ENCODE measurements around the gene AGAP1.

Gene AGAP1

DNA sequence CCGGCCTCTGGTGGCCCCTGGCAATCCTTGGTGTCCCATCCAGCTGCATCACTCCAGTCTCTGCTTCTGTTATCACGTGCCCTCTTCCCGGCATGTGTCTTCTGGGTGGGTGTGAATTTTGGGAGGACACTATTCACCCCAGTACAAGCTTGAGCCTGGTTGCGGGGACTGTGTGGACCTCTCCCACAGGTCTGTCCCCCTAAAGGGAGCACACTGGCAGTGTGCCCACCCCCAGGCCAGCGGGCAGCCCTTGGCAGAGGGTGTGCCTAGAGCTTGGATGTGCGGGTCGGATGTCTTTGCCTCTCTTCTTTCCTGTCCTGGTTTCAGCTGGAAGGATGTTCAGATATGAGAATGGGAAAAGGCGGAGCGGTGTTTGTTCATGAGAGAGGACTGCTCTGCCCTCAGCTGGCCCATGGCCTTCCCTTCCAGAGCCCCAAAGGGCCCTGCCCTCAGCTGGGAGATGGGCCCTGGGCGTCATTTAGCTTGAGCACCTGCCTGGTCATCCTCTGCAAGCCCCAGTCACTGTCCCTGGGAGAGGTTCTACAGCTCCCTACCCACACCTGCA, 73.2 kb downstream of the AGAP1 start:
- no peak for DNase-seq (ENCODE audit: low read depth in 2 of 2, low spot score in 1 of 2)

GRCh38 chr2:235567842-235568241, 74.0 kb downstream of the AGAP1 start:
- DNase-seq (ENCODE audit: low read depth in 2 of 2, low spot score in 1 of 2): no peak

GRCh38 chr2:235568431-235568830, 74.6 kb downstream of the AGAP1 start:
- DNase-seq (ENCODE audit: low read depth in 2 of 2, low spot score in 1 of 2): no peak

DNA sequence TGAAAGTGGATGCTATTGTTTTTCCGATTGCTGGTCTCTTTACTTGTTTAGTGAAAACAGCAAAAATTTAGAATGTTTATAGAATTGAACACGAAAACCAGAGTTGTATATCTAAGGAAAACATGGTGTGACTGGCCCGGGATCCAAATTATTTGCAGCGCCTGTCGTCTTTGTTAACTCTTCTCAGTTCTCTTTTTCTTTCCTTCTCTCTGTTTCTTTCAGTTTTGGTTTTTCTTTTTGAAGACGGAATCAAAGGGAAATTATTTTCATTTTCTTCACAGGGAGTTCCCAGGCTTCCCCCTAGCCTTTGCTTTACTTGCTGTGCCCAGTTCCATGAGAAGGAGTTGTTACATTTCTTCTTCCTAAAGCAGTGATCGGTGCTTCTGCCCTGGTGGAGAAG, 76.0 kb downstream of the AGAP1 start:
- no peak for DNase-seq (ENCODE audit: low read depth in 2 of 2, low spot score in 1 of 2)

DNA sequence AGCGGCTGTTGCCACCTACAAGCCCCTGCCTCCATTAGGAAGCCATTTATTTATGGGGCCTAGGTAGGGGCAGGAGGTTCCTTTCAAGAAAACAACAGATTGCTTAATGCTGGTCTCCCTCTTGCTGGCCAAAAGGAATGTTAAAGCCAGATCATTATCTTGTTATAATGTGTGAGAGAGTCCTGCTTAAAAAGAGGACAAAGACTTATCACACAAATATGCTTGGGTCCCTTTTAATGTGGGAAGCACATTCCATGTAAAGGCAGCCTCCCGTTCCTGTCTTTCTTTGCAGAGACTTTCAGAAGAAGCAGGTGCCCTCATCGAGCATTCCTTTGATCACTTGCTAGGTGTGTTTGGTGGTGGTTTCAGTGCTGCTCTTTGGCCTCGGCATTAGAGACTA, 76.4 kb downstream of the AGAP1 start:
- no peak for DNase-seq (ENCODE audit: low read depth in 2 of 2, low spot score in 1 of 2)

GRCh38 chr2:235570966-235571692, 77.3 kb downstream of the AGAP1 start:
- DNase-seq (ENCODE audit: low read depth in 2 of 2, low spot score in 1 of 2): no peak

GRCh38 chr2:235572592-235572991, 78.7 kb downstream of the AGAP1 start:
- no peak for DNase-seq (ENCODE audit: low read depth in 2 of 2, low spot score in 1 of 2)

GRCh38 chr2:235573331-235574221, 79.7 kb downstream of the AGAP1 start:
- no peak for DNase-seq (ENCODE audit: low read depth in 2 of 2, low spot score in 1 of 2)

DNA sequence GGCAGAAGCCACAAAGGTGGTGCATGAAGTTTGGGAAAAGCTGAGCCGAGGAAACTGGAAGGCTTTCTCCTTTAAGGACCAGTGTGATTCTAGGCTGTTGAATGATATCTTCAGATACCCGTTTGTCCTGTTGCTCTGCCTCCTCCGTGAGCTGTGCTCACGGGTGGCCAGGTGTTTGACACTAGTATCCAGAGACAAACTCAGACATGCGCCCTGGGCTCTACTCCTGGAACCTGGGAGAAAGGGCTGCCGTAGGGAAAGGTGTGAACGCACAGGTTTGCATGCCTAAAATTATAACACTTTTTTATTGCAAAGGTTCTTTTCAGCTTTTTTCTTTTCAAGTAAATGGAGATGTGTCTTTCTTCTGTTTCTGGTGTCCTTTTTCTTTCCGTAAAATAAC, 81.6 kb downstream of the AGAP1 start:
- DNase-seq (ENCODE audit: low read depth in 2 of 2, low spot score in 1 of 2): no peak

GRCh38 chr2:235575904-235576303, 82.1 kb downstream of the AGAP1 start:
- no peak for DNase-seq (ENCODE audit: low read depth in 2 of 2, low spot score in 1 of 2)

GRCh38 chr2:235576337-235576910, 82.6 kb downstream of the AGAP1 start:
- no peak for DNase-seq (ENCODE audit: low read depth in 2 of 2, low spot score in 1 of 2)

- DNase-seq (ENCODE audit: low read depth in 2 of 2, low spot score in 1 of 2): no peak
Observed at GRCh38 chr2:235577404-235578330, 83.8 kb downstream of the AGAP1 start.

DNA sequence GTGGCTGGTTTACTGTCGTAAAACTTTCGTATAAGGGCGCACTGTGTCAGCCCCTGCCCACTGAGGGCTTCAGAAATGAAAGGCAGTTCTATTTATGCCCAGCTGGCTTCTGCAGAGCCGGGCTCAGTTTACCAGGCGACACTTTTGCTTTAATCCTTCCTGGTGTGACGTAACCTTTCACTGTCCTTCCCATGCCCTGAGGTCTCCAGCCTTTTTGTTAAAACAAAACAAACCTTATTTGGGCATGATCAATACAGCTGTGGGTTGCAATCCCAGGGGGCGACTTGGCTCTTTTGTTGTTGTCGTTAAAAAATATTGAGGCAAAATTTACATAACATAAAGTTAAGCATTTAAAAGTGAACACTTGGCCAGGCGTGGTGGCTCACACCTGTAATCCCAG, 85.3 kb downstream of the AGAP1 start:
- no peak for DNase-seq (ENCODE audit: low read depth in 2 of 2, low spot score in 1 of 2)

DNA sequence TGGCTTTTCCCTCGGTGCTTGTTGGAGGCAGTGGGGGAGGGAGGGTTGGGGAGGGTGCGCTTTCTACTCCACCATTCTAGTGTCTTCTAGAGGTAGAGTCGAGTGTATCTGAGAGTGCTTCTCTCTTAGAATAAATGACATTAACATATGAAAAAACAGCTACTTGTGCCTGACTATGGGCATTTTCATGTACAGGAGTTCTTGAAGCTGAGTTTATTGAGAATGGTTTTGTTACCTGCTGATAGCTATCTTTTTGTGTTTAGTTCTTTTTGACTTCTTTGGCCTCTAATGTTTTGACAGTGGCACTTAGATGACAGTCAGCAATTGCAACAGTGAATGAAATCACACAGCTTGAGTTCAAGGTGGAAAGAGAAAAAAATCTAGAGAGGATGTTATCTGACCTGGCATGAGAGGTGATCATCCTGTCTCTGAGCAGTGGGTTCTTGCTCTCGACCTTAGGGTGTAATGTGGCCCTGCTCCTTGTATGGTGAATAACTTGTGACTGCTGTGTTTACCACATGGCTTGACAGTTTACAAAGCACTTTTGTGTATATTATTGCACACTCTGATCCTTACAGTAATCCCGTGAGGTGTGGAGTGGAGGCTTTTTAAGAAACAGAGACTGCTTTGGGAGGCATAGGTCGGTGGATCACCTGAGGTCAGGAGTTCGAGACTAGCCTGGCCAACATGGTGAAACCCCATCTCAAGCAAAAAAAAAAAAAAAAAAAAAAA, 86.7 kb downstream of the AGAP1 start:
- no peak for DNase-seq (ENCODE audit: low read depth in 2 of 2, low spot score in 1 of 2)

- DNase-seq (ENCODE audit: low read depth in 2 of 2, low spot score in 1 of 2): no peak
Observed at GRCh38 chr2:235582081-235582686, 88.3 kb downstream of the AGAP1 start.

GRCh38 chr2:235582729-235583128, 88.9 kb downstream of the AGAP1 start:
- DNase-seq (ENCODE audit: low read depth in 2 of 2, low spot score in 1 of 2): no peak

DNA sequence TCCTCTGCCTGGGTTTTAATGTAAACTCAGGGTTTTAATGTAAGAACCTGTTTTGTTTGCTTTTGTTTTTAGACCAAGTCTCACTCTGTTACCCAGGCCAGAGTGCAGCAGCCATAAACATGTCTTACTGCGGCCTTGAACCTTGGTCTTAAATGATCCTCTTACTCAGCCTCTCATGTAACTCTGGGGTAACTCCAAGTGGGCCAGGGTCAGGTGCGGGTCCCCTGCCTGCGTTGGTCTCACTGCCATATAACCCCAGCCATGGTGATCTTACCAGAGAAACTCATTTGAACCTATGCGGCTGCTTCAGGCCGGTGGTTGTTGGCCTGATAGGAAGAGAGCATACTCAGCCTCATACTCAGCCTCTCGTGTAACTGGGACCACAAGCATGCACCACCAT, 89.3 kb downstream of the AGAP1 start:
- DNase-seq (ENCODE audit: low read depth in 2 of 2, low spot score in 1 of 2): no peak

DNA sequence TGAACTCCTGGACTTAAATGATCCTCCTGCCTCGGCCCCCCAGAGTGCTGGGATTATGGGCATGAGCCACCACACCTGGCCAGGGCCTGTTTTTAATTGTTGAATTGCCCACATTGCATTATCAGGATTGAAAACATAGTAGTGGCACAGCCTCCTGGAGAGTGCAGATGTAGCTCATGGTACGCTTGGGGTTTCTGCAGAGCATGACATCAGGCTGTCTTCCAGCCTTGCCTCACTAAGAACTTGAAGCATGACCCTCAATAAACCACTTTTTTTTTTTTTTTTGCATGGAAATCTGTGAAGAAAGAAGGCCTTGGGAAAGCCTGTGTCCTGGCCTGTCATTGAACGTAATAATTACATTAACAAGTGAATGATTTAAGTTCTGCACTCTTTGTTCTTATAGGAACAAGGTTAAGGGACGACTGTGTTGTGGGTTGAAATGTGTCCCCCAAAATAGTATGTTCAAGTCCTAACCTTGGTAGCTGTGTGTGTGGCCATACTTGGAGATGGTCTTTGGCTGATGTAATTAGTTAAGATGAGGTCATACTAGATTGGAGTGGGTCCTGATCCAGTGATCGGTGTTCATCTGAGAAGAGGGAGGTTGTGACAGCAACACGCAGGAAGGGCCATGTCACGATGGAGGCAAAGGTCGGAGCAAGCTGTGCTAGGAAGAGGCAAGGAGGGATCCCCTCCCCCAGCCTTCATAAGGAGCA, 90.2 kb downstream of the AGAP1 start:
- no peak for DNase-seq (ENCODE audit: low read depth in 2 of 2, low spot score in 1 of 2)

GRCh38 chr2:235584638-235585007, 90.8 kb downstream of the AGAP1 start:
- DNase-seq (ENCODE audit: low read depth in 2 of 2, low spot score in 1 of 2): no peak
